Mucosa of rectum (tissue), 2 donors: ENCODE measurements around the gene CYTH1.

Source experiments
- H3K27ac ChIP-seq, 2 donors: one replicate each; pipeline ENCODE4 v1.7.0; 2013; ENCODE audit warnings: inconsistent platforms in 2 of 2, low read depth in 2 of 2, low read length in 2 of 2
- H3K27me3 ChIP-seq, 2 donors: one replicate each; pipeline ENCODE4 v1.7.0; 2013; ENCODE audit warnings: low read length in 2 of 2; ENCODE audit not compliant: control insufficient read depth in 2 of 2, insufficient read depth in 2 of 2
- H3K36me3 ChIP-seq, 2 donors: one replicate each; pipeline ENCODE4 v1.7.0; 2013; ENCODE audit warnings: low read length in 2 of 2; ENCODE audit not compliant: control insufficient read depth in 2 of 2, insufficient read depth in 2 of 2
- H3K4me1 ChIP-seq, 2 donors: one replicate each; pipeline ENCODE4 v1.7.0; 2013; ENCODE audit warnings: low read length in 2 of 2, mild to moderate bottlenecking in 1 of 2; ENCODE audit not compliant: control insufficient read depth in 2 of 2, insufficient read depth in 2 of 2
- H3K4me3 ChIP-seq, 2 donors: one replicate each; pipeline ENCODE4 v1.7.0; 2013; ENCODE audit warnings: low read length in 2 of 2
- H3K9ac ChIP-seq, 2 donors: one replicate each; pipeline ENCODE4 v1.7.0; 2013; ENCODE audit warnings: low read length in 2 of 2, low read depth in 1 of 2, mild to moderate bottlenecking in 1 of 2
- H3K9me3 ChIP-seq, 2 donors: one replicate each; pipeline ENCODE4 v1.7.0; 2013; ENCODE audit warnings: low read length in 2 of 2; ENCODE audit not compliant: control insufficient read depth in 2 of 2
- donor health status: healthy.
- donor health status: Normal muscosa, but diverticular disease.

CYTH1 gene

GRCh38 chr17:78661093-78661770 lies 120.8 kb downstream of the CYTH1 start:
- Histone ChIP-seq H3K4me3 (no peak overlapping the region), H3K9ac (no peak overlapping the region), H3K36me3 (no peaks in the 10 kb centered on the region), H3K27ac (no peak overlapping the region), H3K4me1 (peaks cover 0 to 3% of the 10 kb centered on the region in 2 donors), H3K27me3 (no peaks in the 10 kb centered on the region), H3K9me3 (no peaks in the 10 kb centered on the region)

- no peaks in the 10 kb centered on the region for H3K27me3 ChIP-seq
- no peaks in the 10 kb centered on the region for H3K4me1 ChIP-seq
- H3K27ac ChIP-seq: no peak overlapping the region
- H3K9ac ChIP-seq: no peak overlapping the region
- H3K36me3 ChIP-seq: no peaks in the 10 kb centered on the region
- no peaks in the 10 kb centered on the region for H3K9me3 ChIP-seq
- no peak overlapping the region for H3K4me3 ChIP-seq
These were observed 122.5 kb downstream of the CYTH1 start for GRCh38 chr17:78659546-78659945.

- no peaks in the 10 kb centered on the region for H3K27me3 ChIP-seq
- H3K4me1 ChIP-seq: no peaks in the 10 kb centered on the region
- H3K9me3 ChIP-seq: no peaks in the 10 kb centered on the region
- H3K4me3 ChIP-seq: no peak overlapping the region
- H3K9ac ChIP-seq: no peak overlapping the region
- H3K27ac ChIP-seq: no peak overlapping the region
- H3K36me3 ChIP-seq: no peaks in the 10 kb centered on the region
These were observed 123.7 kb downstream of the CYTH1 start for GRCh38 chr17:78658281-78658785.

- Histone ChIP-seq H3K27me3 (peaks cover 0 to under 1% of the 10 kb centered on the region in 2 donors), H3K4me1 (no peaks in the 10 kb centered on the region), H3K9ac (no peak overlapping the region), H3K36me3 (no peaks in the 10 kb centered on the region), H3K4me3 (no peak overlapping the region), H3K9me3 (no peaks in the 10 kb centered on the region), H3K27ac (no peak overlapping the region)
These were observed 126.7 kb downstream of the CYTH1 start for GRCh38 chr17:78655251-78655940.

- H3K27me3 ChIP-seq: peaks cover 0 to 3% of the 10 kb centered on the region in 2 donors
- H3K4me1 ChIP-seq: no peaks in the 10 kb centered on the region
- no peaks in the 10 kb centered on the region for H3K36me3 ChIP-seq
- no peak overlapping the region for H3K27ac ChIP-seq
- H3K9me3 ChIP-seq: no peaks in the 10 kb centered on the region
- H3K4me3 ChIP-seq: no peak overlapping the region
- H3K9ac ChIP-seq: no peak overlapping the region
These were observed 127.7 kb downstream of the CYTH1 start for GRCh38 chr17:78654325-78654724.

- Histone ChIP-seq H3K27me3 (peaks cover 0 to 3% of the 10 kb centered on the region in 2 donors), H3K36me3 (no peaks in the 10 kb centered on the region), H3K4me3 (no peak overlapping the region), H3K27ac (no peak overlapping the region), H3K9ac (no peak overlapping the region), H3K9me3 (no peaks in the 10 kb centered on the region), H3K4me1 (no peaks in the 10 kb centered on the region)
These were observed 128.7 kb downstream of the CYTH1 start for GRCh38 chr17:78653382-78653781.

GRCh38 chr17:78652913-78653312 lies 129.2 kb downstream of the CYTH1 start:
- no peak overlapping the region for H3K27ac ChIP-seq
- H3K4me3 ChIP-seq: no peak overlapping the region
- no peaks in the 10 kb centered on the region for H3K36me3 ChIP-seq
- H3K4me1 ChIP-seq: no peaks in the 10 kb centered on the region
- no peak overlapping the region for H3K9ac ChIP-seq
- H3K9me3 ChIP-seq: no peaks in the 10 kb centered on the region
- peaks cover 0 to 3% of the 10 kb centered on the region in 2 donors for H3K27me3 ChIP-seq

- H3K4me3 ChIP-seq: no peak overlapping the region
- H3K4me1 ChIP-seq: no peaks in the 10 kb centered on the region
- peaks cover 0 to 3% of the 10 kb centered on the region in 2 donors for H3K27me3 ChIP-seq
- no peaks in the 10 kb centered on the region for H3K9me3 ChIP-seq
- H3K9ac ChIP-seq: no peak overlapping the region
- H3K27ac ChIP-seq: no peak overlapping the region
- H3K36me3 ChIP-seq: no peaks in the 10 kb centered on the region
These were observed 130.0 kb downstream of the CYTH1 start for GRCh38 chr17:78652024-78652423.

- no peak overlapping the region for H3K9ac ChIP-seq
- H3K4me1 ChIP-seq: no peaks in the 10 kb centered on the region
- H3K9me3 ChIP-seq: no peaks in the 10 kb centered on the region
- H3K36me3 ChIP-seq: no peaks in the 10 kb centered on the region
- no peak overlapping the region for H3K27ac ChIP-seq
- H3K4me3 ChIP-seq: no peak overlapping the region
- peaks cover 0 to 3% of the 10 kb centered on the region in 2 donors for H3K27me3 ChIP-seq
These were observed 130.5 kb downstream of the CYTH1 start for GRCh38 chr17:78651554-78651953.

- Histone ChIP-seq H3K27me3 (peaks cover 0 to 3% of the 10 kb centered on the region in 2 donors), H3K4me1 (no peaks in the 10 kb centered on the region), H3K9ac (no peak overlapping the region), H3K4me3 (no peak overlapping the region), H3K36me3 (no peaks in the 10 kb centered on the region), H3K9me3 (no peaks in the 10 kb centered on the region), H3K27ac (no peak overlapping the region)
These were observed 131.9 kb downstream of the CYTH1 start for GRCh38 chr17:78650093-78650715.
